Suprapubic skin (tissue), 4 donors: Measurements from ENCODE around the gene DMXL1.

Experiments used
- POLR2A ChIP-seq, 2 donors: fragments of 450-650 bp; IDR thresholded peaks; one replicate each; pipeline ENCODE4 v1.6.1; 2017; ENCODE audit warnings: antibody characterized with exemption in 2 of 2, mild to moderate bottlenecking in 2 of 2, moderate library complexity in 2 of 2
- POLR2AphosphoS5 ChIP-seq, 3 donors: sonication (generic); formaldehyde crosslinking; IDR thresholded peaks; one replicate each; pipeline ENCODE4 v1.6.1; 2017; ENCODE audit warnings: antibody characterized with exemption in 3 of 3
- TF ChIP-seq, protein P1 (sequence below), 2 donors: fragments of 200-600 bp in 1 of 2; fragments of 450-650 bp in 1 of 2; sonication (generic) in 1 of 2; IDR thresholded peaks; one replicate each; pipeline ENCODE4 v1.5.1; 2016 to 2019; ENCODE audit warnings: antibody characterized with exemption in 2 of 2, mild to moderate bottlenecking in 1 of 2, moderate library complexity in 1 of 2

DNA sequence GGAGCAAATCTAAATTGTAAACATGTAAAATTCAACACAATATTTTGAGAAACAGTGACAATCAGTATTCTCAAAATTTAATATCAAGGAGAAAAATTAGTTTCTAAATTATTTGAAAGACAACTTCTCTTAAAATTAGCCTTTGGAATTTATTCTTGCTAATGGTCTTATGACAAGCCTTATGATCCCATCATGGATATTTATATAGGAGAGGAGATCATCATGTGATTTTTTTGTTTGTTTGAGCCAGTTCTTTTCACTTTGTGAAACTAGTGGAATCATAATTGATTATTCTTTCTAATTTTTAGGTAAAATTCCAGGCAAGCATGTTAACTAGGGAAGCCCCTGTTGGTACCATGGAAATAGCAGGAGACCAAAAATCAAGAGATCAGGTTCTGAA lies 24.7 kb downstream of the DMXL1 start:
- TF ChIP-seq POLR2A (IDR thresholded peaks at IDR 0.05) (no peak), POLR2AphosphoS5 (IDR thresholded peaks at IDR 0.05) (no peak)
- TF ChIP-seq, protein P1, sequence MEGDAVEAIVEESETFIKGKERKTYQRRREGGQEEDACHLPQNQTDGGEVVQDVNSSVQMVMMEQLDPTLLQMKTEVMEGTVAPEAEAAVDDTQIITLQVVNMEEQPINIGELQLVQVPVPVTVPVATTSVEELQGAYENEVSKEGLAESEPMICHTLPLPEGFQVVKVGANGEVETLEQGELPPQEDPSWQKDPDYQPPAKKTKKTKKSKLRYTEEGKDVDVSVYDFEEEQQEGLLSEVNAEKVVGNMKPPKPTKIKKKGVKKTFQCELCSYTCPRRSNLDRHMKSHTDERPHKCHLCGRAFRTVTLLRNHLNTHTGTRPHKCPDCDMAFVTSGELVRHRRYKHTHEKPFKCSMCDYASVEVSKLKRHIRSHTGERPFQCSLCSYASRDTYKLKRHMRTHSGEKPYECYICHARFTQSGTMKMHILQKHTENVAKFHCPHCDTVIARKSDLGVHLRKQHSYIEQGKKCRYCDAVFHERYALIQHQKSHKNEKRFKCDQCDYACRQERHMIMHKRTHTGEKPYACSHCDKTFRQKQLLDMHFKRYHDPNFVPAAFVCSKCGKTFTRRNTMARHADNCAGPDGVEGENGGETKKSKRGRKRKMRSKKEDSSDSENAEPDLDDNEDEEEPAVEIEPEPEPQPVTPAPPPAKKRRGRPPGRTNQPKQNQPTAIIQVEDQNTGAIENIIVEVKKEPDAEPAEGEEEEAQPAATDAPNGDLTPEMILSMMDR (IDR thresholded peaks at IDR 0.05), result no peak
